Upper lobe of left lung (tissue), 4 donors: ENCODE results near the gene NDUFV2.

ENCODE experiments used
- POLR2A ChIP-seq, 4 donors: fragments of 450-650 bp; IDR thresholded peaks; one replicate each; pipeline ENCODE4 v1.5.1; 2016 to 2017; ENCODE audit warnings: antibody characterized with exemption in 4 of 4, mild to moderate bottlenecking in 2 of 4
- TF ChIP-seq, protein P1 (sequence below), 6 experiments: fragments of 450-650 bp in 4 of 6; fragments of 200-600 bp in 2 of 6; sonication (generic) in 2 of 6; IDR thresholded peaks; one replicate each; pipeline ENCODE4 v1.5.1; 2016 to 2019; ENCODE audit warnings: antibody characterized with exemption in 6 of 6

DNA sequence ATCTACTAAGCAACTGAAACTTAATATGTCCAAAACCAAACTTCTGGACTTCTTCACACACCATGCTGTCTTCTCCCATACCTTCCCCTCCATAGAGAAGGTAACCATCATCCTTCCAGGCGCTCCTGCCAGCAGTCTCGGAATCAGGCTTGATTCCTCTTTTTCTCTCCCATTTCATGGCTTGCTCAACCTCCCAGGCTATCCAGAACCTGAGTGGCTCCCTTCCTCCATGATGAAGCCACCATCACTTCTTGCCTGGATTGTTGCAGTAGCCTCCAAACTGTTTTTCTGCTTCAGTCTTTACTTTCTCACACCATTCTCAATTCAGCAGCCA lies 40.1 kb upstream of the NDUFV2 start:
- no peak for TF ChIP-seq POLR2A (IDR thresholded peaks at IDR 0.05)
- TF ChIP-seq, protein P1, sequence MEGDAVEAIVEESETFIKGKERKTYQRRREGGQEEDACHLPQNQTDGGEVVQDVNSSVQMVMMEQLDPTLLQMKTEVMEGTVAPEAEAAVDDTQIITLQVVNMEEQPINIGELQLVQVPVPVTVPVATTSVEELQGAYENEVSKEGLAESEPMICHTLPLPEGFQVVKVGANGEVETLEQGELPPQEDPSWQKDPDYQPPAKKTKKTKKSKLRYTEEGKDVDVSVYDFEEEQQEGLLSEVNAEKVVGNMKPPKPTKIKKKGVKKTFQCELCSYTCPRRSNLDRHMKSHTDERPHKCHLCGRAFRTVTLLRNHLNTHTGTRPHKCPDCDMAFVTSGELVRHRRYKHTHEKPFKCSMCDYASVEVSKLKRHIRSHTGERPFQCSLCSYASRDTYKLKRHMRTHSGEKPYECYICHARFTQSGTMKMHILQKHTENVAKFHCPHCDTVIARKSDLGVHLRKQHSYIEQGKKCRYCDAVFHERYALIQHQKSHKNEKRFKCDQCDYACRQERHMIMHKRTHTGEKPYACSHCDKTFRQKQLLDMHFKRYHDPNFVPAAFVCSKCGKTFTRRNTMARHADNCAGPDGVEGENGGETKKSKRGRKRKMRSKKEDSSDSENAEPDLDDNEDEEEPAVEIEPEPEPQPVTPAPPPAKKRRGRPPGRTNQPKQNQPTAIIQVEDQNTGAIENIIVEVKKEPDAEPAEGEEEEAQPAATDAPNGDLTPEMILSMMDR (IDR thresholded peaks at IDR 0.05), result no peak
